ENCODE results near the gene NINJ2.

NINJ2 gene

GRCh38 chr12:562634-563033 lies 100.6 kb downstream of the NINJ2 start:
- TF ChIP-seq, protein P1, sequence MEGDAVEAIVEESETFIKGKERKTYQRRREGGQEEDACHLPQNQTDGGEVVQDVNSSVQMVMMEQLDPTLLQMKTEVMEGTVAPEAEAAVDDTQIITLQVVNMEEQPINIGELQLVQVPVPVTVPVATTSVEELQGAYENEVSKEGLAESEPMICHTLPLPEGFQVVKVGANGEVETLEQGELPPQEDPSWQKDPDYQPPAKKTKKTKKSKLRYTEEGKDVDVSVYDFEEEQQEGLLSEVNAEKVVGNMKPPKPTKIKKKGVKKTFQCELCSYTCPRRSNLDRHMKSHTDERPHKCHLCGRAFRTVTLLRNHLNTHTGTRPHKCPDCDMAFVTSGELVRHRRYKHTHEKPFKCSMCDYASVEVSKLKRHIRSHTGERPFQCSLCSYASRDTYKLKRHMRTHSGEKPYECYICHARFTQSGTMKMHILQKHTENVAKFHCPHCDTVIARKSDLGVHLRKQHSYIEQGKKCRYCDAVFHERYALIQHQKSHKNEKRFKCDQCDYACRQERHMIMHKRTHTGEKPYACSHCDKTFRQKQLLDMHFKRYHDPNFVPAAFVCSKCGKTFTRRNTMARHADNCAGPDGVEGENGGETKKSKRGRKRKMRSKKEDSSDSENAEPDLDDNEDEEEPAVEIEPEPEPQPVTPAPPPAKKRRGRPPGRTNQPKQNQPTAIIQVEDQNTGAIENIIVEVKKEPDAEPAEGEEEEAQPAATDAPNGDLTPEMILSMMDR (IDR thresholded peaks at IDR 0.05; ENCODE audit: borderline replicate concordance, control extremely low read depth, extremely low read depth, insufficient read depth, missing control alignments): no peak
- in situ Hi-C loops (cut with MboI; ENCODE audit: low sequenced_read_pairs, unreplicated experiment): loop anchor here (10.0 to 25.0 kb wide), 2 partner anchors 532 to 1025 kb away; partner anchors contain the start of gene FBXL14
- no peak for DNase-seq (ENCODE audit: low spot score)

DNA sequence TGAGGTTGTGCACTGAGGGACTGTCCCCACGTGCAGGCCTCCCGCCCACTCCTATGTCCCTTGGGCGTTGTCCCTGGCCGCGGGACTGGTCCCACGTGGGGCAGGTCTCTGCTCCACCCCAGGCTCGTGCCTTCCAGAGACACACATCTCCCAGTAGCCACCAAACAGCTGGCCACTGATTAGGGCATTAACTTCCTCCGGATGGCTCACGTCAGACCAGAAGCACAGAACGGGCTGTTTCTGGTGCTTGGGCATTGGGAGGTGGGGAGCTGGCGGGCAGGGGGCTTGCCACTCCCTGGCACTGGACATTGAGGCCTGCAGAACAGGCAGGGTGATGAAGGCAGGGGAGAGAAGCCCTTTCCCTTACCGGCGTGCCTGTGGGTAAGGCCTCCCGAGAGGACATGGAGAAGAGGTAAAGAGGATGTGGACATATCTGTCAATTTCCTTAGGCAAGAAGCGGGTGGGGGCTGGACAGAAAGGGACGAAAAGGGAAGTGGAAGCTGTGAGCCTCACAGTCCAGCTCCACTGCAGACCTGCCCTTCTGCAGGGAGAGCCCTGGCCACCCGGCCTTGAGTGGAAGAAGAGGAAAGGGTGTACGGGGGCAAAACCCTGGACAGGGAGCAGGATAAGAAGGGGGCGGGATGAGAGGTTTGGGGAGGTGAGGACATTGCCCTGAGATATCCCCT lies 101.2 kb downstream of the NINJ2 start:
- TF ChIP-seq, protein P1 (IDR thresholded peaks at IDR 0.05; ENCODE audit: borderline replicate concordance, control extremely low read depth, extremely low read depth, insufficient read depth, missing control alignments): no peak
- in situ Hi-C loops (cut with MboI; ENCODE audit: low sequenced_read_pairs, unreplicated experiment): loop anchor here (10.0 to 25.0 kb wide), 2 partner anchors 533 to 1025 kb away; partner anchors contain the start of gene FBXL14
- no peak for DNase-seq (ENCODE audit: low spot score)

GRCh38 chr12:561391-561705 lies 101.9 kb downstream of the NINJ2 start:
- no peak for DNase-seq (ENCODE audit: low spot score)
- TF ChIP-seq, protein P1 (IDR thresholded peaks at IDR 0.05; ENCODE audit: borderline replicate concordance, control extremely low read depth, extremely low read depth, insufficient read depth, missing control alignments): no peak
- in situ Hi-C loops (cut with MboI; ENCODE audit: low sequenced_read_pairs, unreplicated experiment): loop anchor here (10.0 to 25.0 kb wide), 2 partner anchors 533 to 1026 kb away; partner anchors contain the start of gene FBXL14

GRCh38 chr12:560691-561390 lies 102.4 kb downstream of the NINJ2 start:
- in situ Hi-C loops (cut with MboI; ENCODE audit: low sequenced_read_pairs, unreplicated experiment): loop anchor here (10.0 to 25.0 kb wide), 2 partner anchors 534 to 1026 kb away; partner anchors contain the start of gene FBXL14
- no peak for DNase-seq (ENCODE audit: low spot score)
- TF ChIP-seq, protein P1 (IDR thresholded peaks at IDR 0.05; ENCODE audit: borderline replicate concordance, control extremely low read depth, extremely low read depth, insufficient read depth, missing control alignments): no peak

DNA sequence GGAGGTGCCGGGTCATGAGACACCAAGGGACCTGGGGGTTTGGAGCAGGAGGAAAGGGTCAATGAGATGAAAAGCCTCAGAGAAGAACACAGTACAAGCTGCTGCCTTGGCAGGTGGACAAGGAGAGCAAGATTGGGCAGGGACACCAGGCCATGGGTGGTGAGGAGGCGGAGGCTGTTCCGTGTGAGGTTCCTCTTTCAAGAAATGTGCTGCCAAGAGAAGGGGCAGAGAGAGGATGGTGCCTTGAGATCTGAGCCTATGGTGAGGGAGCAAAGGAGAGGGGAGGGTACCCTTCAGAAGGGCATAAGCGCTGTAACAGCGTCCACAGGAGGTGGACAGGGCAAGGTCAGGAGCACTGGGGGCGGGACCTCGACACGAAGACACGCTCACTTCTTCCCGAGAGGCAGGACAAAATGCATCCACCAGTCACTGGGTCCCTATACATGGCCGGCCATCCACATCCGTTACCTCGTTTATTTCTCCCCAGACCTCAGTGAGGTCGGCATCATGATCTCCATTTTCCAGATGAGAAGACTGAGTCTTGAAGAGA lies 103.3 kb downstream of the NINJ2 start:
- in situ Hi-C loops (cut with MboI; ENCODE audit: low sequenced_read_pairs, unreplicated experiment): loop anchor here (10.0 to 25.0 kb wide), 2 partner anchors 535 to 1027 kb away; partner anchors contain the start of gene FBXL14
- TF ChIP-seq, protein P1 (IDR thresholded peaks at IDR 0.05; ENCODE audit: borderline replicate concordance, control extremely low read depth, extremely low read depth, insufficient read depth, missing control alignments): no peak
- DNase-seq (ENCODE audit: low spot score): no peak

DNA sequence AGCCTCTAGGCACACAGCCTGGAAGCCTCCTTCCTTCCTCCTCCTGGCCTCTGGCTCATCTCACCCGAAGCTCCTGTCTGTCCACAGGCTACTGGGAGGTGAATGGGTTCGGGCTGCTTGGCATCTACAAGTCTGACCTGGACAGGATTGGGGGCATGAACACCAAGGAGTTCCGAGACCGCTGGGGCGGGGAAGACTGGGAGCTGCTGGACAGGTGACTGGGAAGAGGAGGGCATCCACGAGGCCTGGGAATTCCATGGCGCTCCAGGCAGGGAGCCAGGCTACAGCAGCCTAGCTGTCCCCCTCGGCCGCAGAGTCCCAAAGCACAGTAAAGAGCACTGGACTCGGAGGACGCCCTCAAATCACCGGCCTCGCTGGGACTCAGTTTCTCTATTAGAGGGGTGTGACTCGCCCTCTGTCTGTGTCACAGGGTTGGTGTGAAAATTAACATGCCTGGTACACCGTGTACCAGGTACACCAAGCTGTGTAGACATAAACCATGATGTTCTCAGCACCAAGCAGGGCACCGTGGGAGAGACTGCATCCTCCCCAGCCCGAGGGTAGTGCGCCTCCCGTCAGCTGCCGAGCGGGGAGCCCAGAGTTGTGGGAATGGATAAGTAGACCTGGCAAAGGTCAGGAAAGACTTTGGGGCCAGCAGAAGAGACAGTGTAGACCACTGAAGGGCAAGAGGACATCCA lies 103.9 kb downstream of the NINJ2 start:
- in situ Hi-C loops (cut with MboI; ENCODE audit: low sequenced_read_pairs, unreplicated experiment): loop anchor here (25.0 kb wide), 1 partner anchor 1028 kb away; the partner anchor contains the start of gene FBXL14
- TF ChIP-seq, protein P1 (IDR thresholded peaks at IDR 0.05; ENCODE audit: borderline replicate concordance, control extremely low read depth, extremely low read depth, insufficient read depth, missing control alignments): no peak
- DNase-seq (ENCODE audit: low spot score): no peak
